Activated CD8-positive, alpha-beta memory T cell treated with anti-CD3 and anti-CD28 coated beads for 4 hours (primary cell): ENCODE results near the gene GNA12.

Experiments used
- DNase-seq, 2 donors: peaks; one replicate each; pipeline ENCODE4 v3.0.0-alpha.2; 2020; ENCODE audit warnings: low read depth in 2 of 2

Gene GNA12

GRCh38 chr7:2837496-2837895, 6.6 kb downstream of the GNA12 start:
- DNase-seq = no peak

- DNase-seq = no peak
These were observed 9.2 kb downstream of the GNA12 start for GRCh38 chr7:2834748-2835441.

GRCh38 chr7:2833083-2833910, 10.8 kb downstream of the GNA12 start:
- DNase-seq = no peak

GRCh38 chr7:2832461-2832860, 11.6 kb downstream of the GNA12 start:
- DNase-seq = no peak

- DNase-seq = no peak
These were observed 13.3 kb downstream of the GNA12 start for GRCh38 chr7:2830609-2831376.

- no peak for DNase-seq
These were observed 15.1 kb downstream of the GNA12 start for GRCh38 chr7:2829040-2829439.

GRCh38 chr7:2826771-2827170, 17.3 kb downstream of the GNA12 start:
- no peak for DNase-seq

- DNase-seq = no peak
These were observed 18.4 kb downstream of the GNA12 start for GRCh38 chr7:2825559-2826227.

GRCh38 chr7:2824678-2825461, 19.2 kb downstream of the GNA12 start:
- no peak for DNase-seq

GRCh38 chr7:2824026-2824677, 20.0 kb downstream of the GNA12 start:
- no peak for DNase-seq

GRCh38 chr7:2823130-2823529, 21.0 kb downstream of the GNA12 start:
- no peak for DNase-seq

- DNase-seq = no peak
These were observed 22.1 kb downstream of the GNA12 start for GRCh38 chr7:2821842-2822507.

- DNase-seq = no peak
These were observed 22.8 kb downstream of the GNA12 start for GRCh38 chr7:2821161-2821841.

- DNase-seq = no peak
These were observed 23.6 kb downstream of the GNA12 start for GRCh38 chr7:2820508-2820934.

- DNase-seq = no peak
These were observed 24.1 kb downstream of the GNA12 start for GRCh38 chr7:2819954-2820397.

- DNase-seq = no peak
These were observed 24.8 kb downstream of the GNA12 start for GRCh38 chr7:2819161-2819953.

GRCh38 chr7:2818653-2819052, 25.5 kb downstream of the GNA12 start:
- no peak for DNase-seq

GRCh38 chr7:2818121-2818520, 26.0 kb downstream of the GNA12 start:
- DNase-seq = no peak

GRCh38 chr7:2817456-2817855, 26.7 kb downstream of the GNA12 start:
- no peak for DNase-seq
